Muscle of arm (tissue), 12 donors: ENCODE measurements around the gene LIMS2. TPM values are rescaled to one million over a fixed set of nuclear protein-coding genes. Genes with fewer than 3 reads are reported as not detected.

Source experiments
- polyA plus RNA-seq, 12 donors: library from polyadenylated mRNA; unstranded; fragments of 120-200 nt; gene quantifications; one replicate each; pipeline ENCODE4 v1.2.1, GENCODE V29; 2013; ENCODE audit not compliant: insufficient read length in 12 of 12

The LIMS2 gene
- polyA plus RNA-seq, 12 donors, result 21.5 to 57.1 (median 33.8) TPM; not detected in 1

Other genes with a start within 250 kb of the LIMS2 start
- 10 to 100 TPM in 11 of 12 donors, not detected in 1; 30.4 to 61.8 (median 51.0) TPM for gene IWS1, start 149.0 kb downstream of the LIMS2 start, polyA plus RNA-seq
- gene MYO7B, start 139.8 kb downstream of the LIMS2 start, polyA plus RNA-seq, result 10 to 100 TPM in 1 of 12 donors, 1 to 10 TPM in 4, under 1 TPM in 6, not detected in 1; 0.54 to 24.5 (median 0.97) TPM
- gene GPR17, start 29.4 kb downstream of the LIMS2 start, polyA plus RNA-seq, result 1 to 10 TPM in 10 of 12 donors, not detected in 2; 2.3 to 8.9 (median 3.4) TPM
- not detected for gene SFT2D3, start 26.0 kb upstream of the LIMS2 start, polyA plus RNA-seq
- 10 to 100 TPM in 11 of 12 donors, not detected in 1; 26.5 to 41.6 (median 36.3) TPM for gene WDR33, start 135.6 kb upstream of the LIMS2 start, polyA plus RNA-seq
- gene POLR2D, start 182.6 kb upstream of the LIMS2 start, polyA plus RNA-seq, result 10 to 100 TPM in 11 of 12 donors, not detected in 1; 28.4 to 53.6 (median 47.0) TPM
- gene AMMECR1L, start 210.4 kb upstream of the LIMS2 start, polyA plus RNA-seq, result 10 to 100 TPM in 10 of 12 donors, 1 to 10 TPM in 1, not detected in 1; 8.7 to 18.8 (median 16.7) TPM